DOHH2 (cell line): ENCODE results near the gene FKBP8.

Experiments used
- H3F3A ChIP-seq: fragments of 200-600 bp; sonication (generic), shearing (Covaris generic); 2 replicates; pipeline ENCODE4 v1.6.0; 2016; ENCODE audit warnings: antibody characterized with exemption, mild to moderate bottlenecking; ENCODE audit not compliant: control insufficient read depth, insufficient read depth
- H3K27ac ChIP-seq: fragments of 200-600 bp; sonication (generic); 2 replicates; pipeline ENCODE4 v1.5.1; 2014; ENCODE audit warnings: low read depth, mild to moderate bottlenecking, low read length, moderate library complexity
- H3K27me3 ChIP-seq: fragments of 200-600 bp; sonication (generic); 2 replicates; pipeline ENCODE4 v1.6.1; 2014; ENCODE audit warnings: mild to moderate bottlenecking, low read length, mixed read lengths; ENCODE audit not compliant: control insufficient read depth
- H3K36me3 ChIP-seq: fragments of 200-600 bp; sonication (generic); 2 replicates; pipeline ENCODE4 v1.6.1; 2014; ENCODE audit warnings: mild to moderate bottlenecking, low read length, moderate library complexity, mixed read lengths; ENCODE audit not compliant: control insufficient read depth
- H3K4me1 ChIP-seq: fragments of 200-600 bp; sonication (generic); 2 replicates; pipeline ENCODE4 v1.6.1; 2014; ENCODE audit warnings: mild to moderate bottlenecking, low read length, mixed read lengths; ENCODE audit not compliant: control insufficient read depth
- H3K4me2 ChIP-seq: fragments of 200-600 bp; sonication (generic); 2 replicates; pipeline ENCODE4 v1.6.0; 2014; ENCODE audit warnings: mild to moderate bottlenecking, low read length, moderate library complexity
- H3K4me3 ChIP-seq: fragments of 200-600 bp; sonication (generic); 2 replicates; pipeline ENCODE4 v1.5.1; 2014; ENCODE audit warnings: mild to moderate bottlenecking, low read length, mixed read lengths
- H3K79me2 ChIP-seq: fragments of 200-600 bp; sonication (generic); 2 replicates; pipeline ENCODE4 v1.6.1; 2014; ENCODE audit warnings: mild to moderate bottlenecking, low read length, mixed read lengths; ENCODE audit not compliant: control insufficient read depth
- H3K9me2 ChIP-seq: fragments of 200-600 bp; sonication (generic); replicated peaks from 2 replicates; pipeline ENCODE4 v1.6.1; 2014; ENCODE audit warnings: mild to moderate bottlenecking, low read length, mixed read lengths; ENCODE audit not compliant: control insufficient read depth
- H3K9me3 ChIP-seq: fragments of 200-600 bp; sonication (generic); 2 replicates; pipeline ENCODE4 v1.6.1; 2014; ENCODE audit warnings: antibody characterized with exemption, low read length, mixed read lengths; ENCODE audit not compliant: control insufficient read depth, insufficient read depth
- H4K20me1 ChIP-seq: fragments of 200-600 bp; sonication (generic); 2 replicates; pipeline ENCODE4 v1.6.0; 2014; ENCODE audit warnings: low read depth, mild to moderate bottlenecking, antibody characterized with exemption, low read length, moderate library complexity; ENCODE audit not compliant: control insufficient read depth, insufficient read depth
- EZH2phosphoT487 ChIP-seq: fragments of 200-600 bp; sonication (generic); IDR thresholded peaks from 2 replicates; pipeline ENCODE4 v1.6.1; 2017; ENCODE audit warnings: borderline replicate concordance, mild to moderate bottlenecking, antibody characterized with exemption, low read length, moderate library complexity, mixed read lengths
- TF ChIP-seq, protein P1 (sequence below): fragments of 200-600 bp; sonication (generic); IDR thresholded peaks from one replicate; pipeline ENCODE4 v1.5.1; 2014; ENCODE audit warnings: antibody characterized with exemption, mild to moderate bottlenecking, low read depth, low read length; ENCODE audit not compliant: poor library complexity, severe bottlenecking

Gene FKBP8

DNA sequence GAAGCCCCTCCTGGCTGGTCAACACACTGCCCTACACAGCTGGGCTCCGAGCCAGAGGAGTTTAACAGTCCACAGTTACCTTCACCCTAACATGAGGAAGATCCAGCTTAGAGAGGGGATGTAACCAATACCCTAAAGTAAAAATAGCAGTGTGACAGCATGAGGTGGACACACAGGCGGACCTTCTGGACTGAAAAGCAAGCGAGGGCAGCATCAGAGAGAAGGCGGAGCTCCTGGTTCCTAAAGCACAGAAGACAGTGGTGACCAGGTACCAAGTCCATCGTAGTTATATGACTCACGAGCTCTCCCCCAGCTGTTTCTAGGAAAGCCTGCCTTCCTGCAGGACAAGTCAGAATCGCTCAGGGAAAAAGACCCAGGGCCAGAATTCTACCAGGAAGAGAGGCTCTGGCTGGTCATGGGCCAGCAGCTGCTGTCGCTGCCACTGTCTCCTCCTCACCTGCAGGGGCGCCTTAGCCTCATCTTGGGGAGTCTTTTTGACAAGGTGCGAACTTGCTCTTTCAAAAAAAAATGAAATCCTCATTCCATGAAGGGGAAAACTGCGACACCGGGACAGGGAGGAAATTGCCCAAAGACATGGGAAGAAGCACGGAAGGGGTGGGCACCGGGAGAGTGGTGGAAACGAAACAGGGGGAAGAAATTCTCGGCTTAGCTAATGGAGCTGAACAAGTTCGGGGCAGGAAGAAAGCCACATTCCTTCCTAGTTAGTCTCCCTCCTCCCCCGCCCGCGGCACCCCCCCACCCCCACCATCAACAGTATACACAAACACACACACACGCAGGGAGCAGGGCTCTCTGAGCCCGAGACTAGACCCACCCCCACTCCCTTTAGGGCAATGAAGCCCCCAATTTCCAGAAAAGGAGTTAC, 23.2 kb downstream of the FKBP8 start:
- Histone ChIP-seq H3K27ac (peak overlapping the region; percentile 58), H4K20me1 (peaks cover 10% of the 10 kb centered on the region), H3K4me2 (peak overlapping the region; percentile 88), H3K4me1 (peaks cover 10% of the 10 kb centered on the region), H3K4me3 (peak overlapping the region; percentile 98), H3K27me3 (no peaks in the 10 kb centered on the region), H3F3A (no peaks in the 10 kb centered on the region), H3K36me3 (peaks cover 8% of the 10 kb centered on the region), H3K9me2 (no peaks in the 10 kb centered on the region), H3K9me3 (no peaks in the 10 kb centered on the region), H3K79me2 (peaks cover 67% of the 10 kb centered on the region)
- TF ChIP-seq EZH2phosphoT487: no peak
- TF ChIP-seq, protein P1, sequence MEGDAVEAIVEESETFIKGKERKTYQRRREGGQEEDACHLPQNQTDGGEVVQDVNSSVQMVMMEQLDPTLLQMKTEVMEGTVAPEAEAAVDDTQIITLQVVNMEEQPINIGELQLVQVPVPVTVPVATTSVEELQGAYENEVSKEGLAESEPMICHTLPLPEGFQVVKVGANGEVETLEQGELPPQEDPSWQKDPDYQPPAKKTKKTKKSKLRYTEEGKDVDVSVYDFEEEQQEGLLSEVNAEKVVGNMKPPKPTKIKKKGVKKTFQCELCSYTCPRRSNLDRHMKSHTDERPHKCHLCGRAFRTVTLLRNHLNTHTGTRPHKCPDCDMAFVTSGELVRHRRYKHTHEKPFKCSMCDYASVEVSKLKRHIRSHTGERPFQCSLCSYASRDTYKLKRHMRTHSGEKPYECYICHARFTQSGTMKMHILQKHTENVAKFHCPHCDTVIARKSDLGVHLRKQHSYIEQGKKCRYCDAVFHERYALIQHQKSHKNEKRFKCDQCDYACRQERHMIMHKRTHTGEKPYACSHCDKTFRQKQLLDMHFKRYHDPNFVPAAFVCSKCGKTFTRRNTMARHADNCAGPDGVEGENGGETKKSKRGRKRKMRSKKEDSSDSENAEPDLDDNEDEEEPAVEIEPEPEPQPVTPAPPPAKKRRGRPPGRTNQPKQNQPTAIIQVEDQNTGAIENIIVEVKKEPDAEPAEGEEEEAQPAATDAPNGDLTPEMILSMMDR: peak; percentile 94

DNA sequence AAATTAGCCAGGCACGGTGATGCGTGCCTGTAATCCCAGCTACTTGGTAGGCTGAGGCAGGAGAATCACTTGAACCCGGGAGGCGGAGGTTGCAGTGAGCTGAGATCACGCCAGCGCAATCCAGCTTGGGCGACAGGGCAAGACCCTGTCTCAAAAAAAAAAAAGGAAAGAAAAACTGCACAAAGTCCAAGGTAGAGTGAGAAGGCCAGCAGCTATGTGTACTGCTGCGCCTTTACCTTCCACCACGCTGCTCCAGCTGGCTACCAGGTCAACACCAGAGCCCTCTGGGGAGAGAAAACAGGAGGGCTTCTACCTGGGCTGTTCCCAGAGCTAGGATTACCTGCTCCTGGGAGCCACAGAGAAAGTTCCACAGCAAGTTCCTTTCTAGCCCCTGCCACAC, 24.7 kb downstream of the FKBP8 start:
- peaks cover 8% of the 10 kb centered on the region for H3K36me3 ChIP-seq
- H3K27ac ChIP-seq: no peak overlapping the region
- H3F3A ChIP-seq: no peaks in the 10 kb centered on the region
- H3K9me3 ChIP-seq: no peaks in the 10 kb centered on the region
- no peak overlapping the region for H3K4me3 ChIP-seq
- H3K79me2 ChIP-seq: peaks cover 81% of the 10 kb centered on the region
- peaks cover 10% of the 10 kb centered on the region for H3K4me1 ChIP-seq
- no peak for TF ChIP-seq EZH2phosphoT487
- TF ChIP-seq, protein P1: no peak
- no peaks in the 10 kb centered on the region for H3K27me3 ChIP-seq
- no peak overlapping the region for H3K4me2 ChIP-seq
- H3K9me2 ChIP-seq: no peaks in the 10 kb centered on the region
- peaks cover 15% of the 10 kb centered on the region for H4K20me1 ChIP-seq

DNA sequence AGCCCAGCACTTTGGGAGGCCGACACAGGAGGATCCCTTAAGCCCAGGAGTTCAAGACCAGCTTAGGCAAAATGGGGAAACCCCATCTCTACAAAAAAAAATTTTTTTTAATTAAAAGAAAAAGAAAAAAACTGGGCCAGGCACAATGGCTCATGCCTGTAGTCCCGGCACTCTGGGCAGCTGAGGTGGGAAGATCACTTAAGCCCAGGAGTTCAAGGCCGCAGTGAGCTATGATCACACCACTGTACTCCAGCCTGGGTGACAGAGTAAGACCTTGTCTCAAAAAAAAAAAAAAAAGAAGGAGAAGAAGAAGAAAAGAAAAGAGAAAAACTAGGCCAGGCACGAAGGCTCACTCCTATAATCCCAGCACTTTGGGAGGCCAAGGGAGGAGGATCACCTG, 25.8 kb downstream of the FKBP8 start:
- Histone ChIP-seq H3K4me2 (no peak overlapping the region), H4K20me1 (peaks cover 15% of the 10 kb centered on the region), H3K27me3 (no peaks in the 10 kb centered on the region)

More for the DNA sequence above, 25.8 kb downstream of the FKBP8 start:
- no peaks in the 10 kb centered on the region for H3K9me3 ChIP-seq
- peaks cover 92% of the 10 kb centered on the region for H3K79me2 ChIP-seq
- H3K27ac ChIP-seq: no peak overlapping the region
- H3K36me3 ChIP-seq: peaks cover 8% of the 10 kb centered on the region
- no peak for TF ChIP-seq EZH2phosphoT487
- TF ChIP-seq, protein P1: no peak
- no peaks in the 10 kb centered on the region for H3K9me2 ChIP-seq
- no peak overlapping the region for H3K4me3 ChIP-seq
- H3K4me1 ChIP-seq: peaks cover 6% of the 10 kb centered on the region
- no peaks in the 10 kb centered on the region for H3F3A ChIP-seq
